Activated effector memory CD4-positive, alpha-beta T cell treated with Interleukin-2 at 50 U/mL for 16 hours (primary cell): ENCODE results near the gene TCEA3.

Experiments
- DNase-seq: peaks from one replicate; pipeline ENCODE4 v3.0.0-alpha.2; 2020

TCEA3 gene

DNA sequence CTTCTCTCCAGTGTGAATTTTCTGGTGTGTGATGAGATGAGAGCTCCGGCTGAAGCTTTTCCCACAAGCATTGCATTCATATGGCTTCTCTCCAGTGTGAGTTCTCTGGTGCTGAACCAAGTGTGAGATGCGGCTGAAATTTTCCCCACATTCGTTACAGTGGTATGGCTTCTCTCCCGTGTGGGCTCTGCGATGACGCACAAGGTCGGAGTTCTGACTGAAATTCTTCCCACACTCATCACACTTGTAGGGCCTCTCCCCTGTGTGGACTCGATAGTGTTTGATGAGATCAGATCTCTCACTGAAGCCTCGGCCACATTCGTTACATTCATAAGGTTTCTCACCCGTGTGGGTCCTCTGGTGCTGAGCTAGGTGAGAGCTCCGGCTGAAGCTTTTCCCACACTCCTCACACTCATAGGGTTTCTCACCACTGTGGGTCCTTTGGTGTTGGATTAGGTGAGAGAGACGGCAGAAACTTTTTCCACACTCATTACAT lies 62.3 kb downstream of the TCEA3 start:
- no peak for DNase-seq

DNA sequence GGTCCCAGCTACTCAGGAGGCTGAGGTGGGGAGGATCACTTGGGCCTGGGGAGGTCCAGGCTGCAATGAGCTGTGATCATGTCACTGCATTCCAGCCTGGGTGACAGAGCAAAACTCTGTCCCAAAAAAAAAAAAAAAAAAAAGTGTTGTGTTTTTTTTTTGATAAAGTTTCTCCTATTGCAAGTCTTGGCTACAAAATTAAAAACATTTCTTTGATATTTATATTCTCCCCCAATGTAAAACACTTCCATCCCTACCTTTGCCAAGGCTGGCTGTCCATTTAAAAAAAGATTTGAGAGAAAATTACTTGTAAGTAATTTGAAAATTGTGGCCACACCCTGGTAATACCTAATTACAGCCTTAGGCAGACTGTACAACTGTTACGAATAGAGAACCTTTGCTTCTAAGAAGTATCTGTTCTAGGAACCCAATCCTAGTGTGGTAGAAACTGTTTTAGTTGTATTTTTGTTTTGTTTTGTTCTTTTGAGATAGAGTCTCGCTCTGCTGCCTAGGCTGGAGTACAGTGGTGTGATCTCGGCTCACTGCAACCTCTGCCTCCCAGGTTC lies 66.2 kb downstream of the TCEA3 start:
- DNase-seq, result no peak

DNA sequence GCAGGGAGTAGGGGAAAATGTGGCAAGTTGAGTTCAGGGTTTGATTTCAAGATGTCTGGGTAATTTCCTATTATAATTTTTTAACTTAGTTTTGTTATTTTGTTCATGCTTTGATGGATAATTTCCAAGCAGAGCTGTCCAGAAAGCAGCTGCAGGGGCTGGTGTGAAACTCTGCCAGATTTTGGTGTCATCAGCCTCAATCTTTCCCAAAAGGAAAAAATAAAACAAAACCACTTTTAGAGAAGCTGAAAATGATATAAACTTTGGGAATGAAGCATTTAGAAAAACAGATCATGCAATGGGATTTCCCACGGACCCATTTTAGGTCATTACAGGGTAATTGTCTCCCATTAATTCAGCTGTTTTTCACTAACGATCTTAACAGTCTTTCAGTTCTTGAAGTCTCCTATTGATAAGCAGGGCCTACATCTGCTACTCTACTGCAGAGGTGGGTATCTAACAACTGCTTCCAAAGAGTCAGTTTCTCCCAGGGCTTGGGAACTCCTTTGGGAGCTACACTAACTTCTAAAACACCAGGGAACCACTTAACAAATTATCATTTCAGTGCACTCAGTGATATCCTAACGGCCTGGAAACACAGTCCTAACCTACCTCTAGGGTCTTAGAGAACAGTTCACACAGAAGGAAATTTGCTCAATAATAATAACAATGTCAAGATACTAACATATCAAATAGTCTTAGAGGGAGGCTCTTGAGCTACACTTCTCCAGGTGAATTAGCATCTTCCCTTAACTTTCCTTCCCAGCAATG lies 67.2 kb downstream of the TCEA3 start:
- DNase-seq, result no peak

DNA sequence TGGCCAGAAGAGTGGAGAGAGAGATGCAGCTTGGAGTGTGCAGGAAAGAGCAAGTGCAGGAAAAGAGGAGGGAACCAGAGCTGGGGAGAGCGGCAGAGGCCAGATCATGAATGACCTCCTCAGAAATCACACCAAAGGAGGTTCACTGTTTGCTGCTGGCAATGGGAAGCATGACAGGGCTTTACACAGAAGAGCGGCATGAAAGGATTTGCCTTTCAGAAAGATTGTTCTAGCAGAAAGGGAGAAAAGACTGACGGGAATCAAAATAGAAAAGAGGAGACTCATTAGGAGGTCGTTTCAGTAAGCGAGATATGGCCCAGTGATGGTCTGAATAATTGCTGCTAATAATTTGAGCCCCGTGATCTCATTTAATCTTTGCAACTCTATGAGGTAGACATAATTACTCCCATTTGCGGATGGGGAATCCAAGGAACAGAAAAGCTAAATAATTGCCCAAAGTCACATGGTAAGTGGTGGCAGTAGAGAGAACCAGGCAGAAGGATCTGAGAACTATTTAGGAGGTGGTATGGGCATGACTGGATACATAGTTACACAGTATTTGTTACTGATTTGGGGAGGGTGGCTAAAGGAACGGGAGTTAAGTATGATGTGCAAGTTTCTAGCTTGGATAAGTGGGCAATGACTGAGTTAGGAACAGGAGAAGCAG lies 67.9 kb downstream of the TCEA3 start:
- no peak for DNase-seq

- DNase-seq, result no peak
These were observed 70.3 kb downstream of the TCEA3 start for GRCh38 chr1:23354245-23354644.

DNA sequence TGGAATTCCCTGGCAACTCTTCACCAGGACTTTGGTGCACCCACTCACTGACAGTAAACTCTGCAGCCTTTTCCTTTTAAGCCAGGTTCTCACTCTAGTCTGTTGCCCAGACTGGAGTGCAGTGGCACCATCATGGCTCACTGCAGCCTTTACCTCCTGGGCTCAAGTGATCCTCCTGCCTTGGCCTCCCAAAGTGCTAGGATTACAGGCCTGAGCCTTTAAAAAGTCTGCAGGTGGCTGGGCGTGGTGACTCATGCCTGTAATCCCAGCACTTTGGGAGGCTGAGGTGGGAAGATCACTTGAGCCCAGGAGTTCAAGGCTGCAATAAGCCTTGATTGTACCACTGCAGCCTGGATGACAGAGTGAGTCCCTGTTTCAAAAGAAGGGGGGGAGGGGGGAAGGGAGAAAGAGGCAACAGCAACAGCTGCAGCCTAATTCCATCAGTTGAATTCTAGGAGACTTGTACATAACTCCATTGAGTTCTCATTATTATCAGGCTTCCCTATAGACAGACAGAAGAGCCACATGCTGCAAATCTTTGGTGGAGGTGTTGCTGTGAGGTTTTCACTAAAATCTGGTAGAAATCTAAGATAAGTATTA lies 72.4 kb downstream of the TCEA3 start:
- DNase-seq, result no peak

DNA sequence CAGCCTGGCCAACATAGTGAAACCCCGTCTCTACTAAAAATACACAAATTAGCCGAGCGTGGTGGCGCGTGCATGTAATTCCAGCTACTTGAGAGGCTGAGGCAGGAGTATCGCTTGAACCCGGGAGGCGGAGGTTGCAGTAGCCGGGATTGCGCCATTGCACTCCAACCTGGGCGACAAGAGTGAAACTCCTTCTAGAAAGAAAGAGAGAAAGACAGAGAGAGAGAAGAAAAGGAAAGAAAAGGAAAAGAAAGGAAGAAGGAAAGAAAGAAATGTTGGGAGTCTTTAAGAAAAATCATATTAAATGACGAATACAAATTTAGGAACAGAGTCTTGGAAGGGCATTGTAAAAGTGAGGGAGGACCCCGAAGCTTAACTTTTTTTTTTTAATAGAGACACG lies 78.6 kb downstream of the TCEA3 start:
- no peak for DNase-seq

GRCh38 chr1:23344987-23345472 lies 79.5 kb downstream of the TCEA3 start:
- no peak for DNase-seq

- DNase-seq, result peak; percentile 98
These were observed 80.2 kb downstream of the TCEA3 start, which contains the start of gene HNRNPR for GRCh38 chr1:23344111-23344986. HNRNPR (minus strand) TSS chr1:23344284; CDS start chr1:23341008, 3,276 bp downstream.

GRCh38 chr1:23343221-23344110 lies 81.1 kb downstream of the TCEA3 start:
- peak; percentile 14 for DNase-seq

GRCh38 chr1:23341931-23342692 lies 82.4 kb downstream of the TCEA3 start:
- DNase-seq, result no peak

GRCh38 chr1:23339632-23340031 lies 84.9 kb downstream of the TCEA3 start:
- no peak for DNase-seq

- no peak for DNase-seq
These were observed 86.7 kb downstream of the TCEA3 start for GRCh38 chr1:23337869-23338268.

GRCh38 chr1:23331713-23332112 lies 92.8 kb downstream of the TCEA3 start:
- DNase-seq, result no peak
